Measurements from ENCODE around the gene SCNN1B.
A peak's percentile ranks its signal among the peaks of the same experiment; 100 is the strongest.

SCNN1B gene

GRCh38 chr16:23408823-23409298 is 106.8 kb downstream of the SCNN1B start:
- no peak overlapping the region for H4K8ac ChIP-seq (ENCODE audit: low read depth, low read length)
- no peaks in the 10 kb centered on the region for H3K4me1 ChIP-seq (ENCODE audit: control insufficient read depth in 1 of 2, insufficient read depth in 2 of 2, low read length in 2 of 2)
- no peak overlapping the region for H2BK5ac ChIP-seq (ENCODE audit: low read depth, low read length, poor library complexity)
- WGBS (ENCODE audit: extremely low coverage, insufficient coverage, insufficient read length), result no CpG with 5 or more reads among the region's 7 CpGs
- H3K4ac ChIP-seq (ENCODE audit: low read depth, low read length), result no peak overlapping the region
- no peak overlapping the region for H2BK120ac ChIP-seq (ENCODE audit: insufficient read depth, low read length, poor library complexity)
- no peak overlapping the region for H3K18ac ChIP-seq (ENCODE audit: low read length)
- peaks cover 1% of the 10 kb centered on the region for H3K9me3 ChIP-seq (ENCODE audit: insufficient read depth, low read depth, low read length)
- no peaks in the 10 kb centered on the region for H3K79me2 ChIP-seq (ENCODE audit: control insufficient read depth, insufficient read depth, low read length, poor library complexity)
- no peak overlapping the region for H3K14ac ChIP-seq (ENCODE audit: low read length)
- no peak overlapping the region for H3K4me2 ChIP-seq (ENCODE audit: low read length)
- no peaks in the 10 kb centered on the region for H3K27me3 ChIP-seq (ENCODE audit: insufficient read depth, low read length)
- no peak overlapping the region for H2AK5ac ChIP-seq (ENCODE audit: low read length)
- H3K4me3 ChIP-seq (ENCODE audit: low read depth, low read length), result no peak overlapping the region
- DNase-seq, result peak; percentile 19 to 42
- no peak overlapping the region for H2AFZ ChIP-seq (ENCODE audit: insufficient read depth, low read length, poor library complexity)
- H4K12ac ChIP-seq (ENCODE audit: low read depth, low read length), result no peak overlapping the region
- no peak overlapping the region for H2BK12ac ChIP-seq (ENCODE audit: low read length)
- no peaks in the 10 kb centered on the region for H3K79me1 ChIP-seq (ENCODE audit: low read length)
- no peak overlapping the region for H3K23ac ChIP-seq (ENCODE audit: low read length)
- H3K36me3 ChIP-seq (ENCODE audit: control insufficient read depth in 1 of 2, insufficient read depth in 2 of 2, low read length in 2 of 2), result peaks cover 12 to 22% of the 10 kb centered on the region in 2 experiments
- H4K91ac ChIP-seq (ENCODE audit: low read depth, low read length), result no peak overlapping the region
- no peak overlapping the region for H3K27ac ChIP-seq (ENCODE audit: low read depth, low read length)
- no peak overlapping the region for H3K9ac ChIP-seq (ENCODE audit: low read length)

GRCh38 chr16:23409522-23409921 is 107.4 kb downstream of the SCNN1B start:
- Histone ChIP-seq H3K4me1 (ENCODE audit: control insufficient read depth in 1 of 2, insufficient read depth in 2 of 2, low read length in 2 of 2) (no peaks in the 10 kb centered on the region), H4K12ac (ENCODE audit: low read depth, low read length) (no peak overlapping the region), H3K9ac (ENCODE audit: low read length) (no peak overlapping the region), H3K9me3 (ENCODE audit: insufficient read depth, low read depth, low read length) (peaks cover 1% of the 10 kb centered on the region), H3K79me2 (ENCODE audit: control insufficient read depth, insufficient read depth, low read length, poor library complexity) (no peaks in the 10 kb centered on the region), H4K91ac (ENCODE audit: low read depth, low read length) (no peak overlapping the region), H3K18ac (ENCODE audit: low read length) (no peak overlapping the region), H3K4ac (ENCODE audit: low read depth, low read length) (no peak overlapping the region), H2BK120ac (ENCODE audit: insufficient read depth, low read length, poor library complexity) (no peak overlapping the region), H3K23ac (ENCODE audit: low read length) (no peak overlapping the region), H3K4me3 (ENCODE audit: low read depth, low read length) (no peak overlapping the region), H3K79me1 (ENCODE audit: low read length) (no peaks in the 10 kb centered on the region), H2BK5ac (ENCODE audit: low read depth, low read length, poor library complexity) (no peak overlapping the region), H2AK5ac (ENCODE audit: low read length) (no peak overlapping the region), H3K27me3 (ENCODE audit: insufficient read depth, low read length) (no peaks in the 10 kb centered on the region), H3K14ac (ENCODE audit: low read length) (no peak overlapping the region), H3K4me2 (ENCODE audit: low read length) (no peak overlapping the region), H2AFZ (ENCODE audit: insufficient read depth, low read length, poor library complexity) (no peak overlapping the region), H2BK12ac (ENCODE audit: low read length) (no peak overlapping the region), H3K27ac (ENCODE audit: low read depth, low read length) (no peak overlapping the region), H4K8ac (ENCODE audit: low read depth, low read length) (no peak overlapping the region), H3K36me3 (ENCODE audit: control insufficient read depth in 1 of 2, insufficient read depth in 2 of 2, low read length in 2 of 2) (peaks cover 12 to 22% of the 10 kb centered on the region in 2 experiments)
- no CpG with 5 or more reads among the region's 2 CpGs for WGBS (ENCODE audit: extremely low coverage, insufficient coverage, insufficient read length)
- no peak for DNase-seq

GRCh38 chr16:23410176-23410575 is 108.1 kb downstream of the SCNN1B start:
- peak; percentile 17 to 82 for DNase-seq
- Histone ChIP-seq H3K4me2 (ENCODE audit: low read length) (no peak overlapping the region), H3K9me3 (ENCODE audit: insufficient read depth, low read depth, low read length) (peaks cover 1% of the 10 kb centered on the region), H4K91ac (ENCODE audit: low read depth, low read length) (no peak overlapping the region), H3K79me2 (ENCODE audit: control insufficient read depth, insufficient read depth, low read length, poor library complexity) (no peaks in the 10 kb centered on the region), H3K14ac (ENCODE audit: low read length) (no peak overlapping the region), H2BK5ac (ENCODE audit: low read depth, low read length, poor library complexity) (no peak overlapping the region), H3K4ac (ENCODE audit: low read depth, low read length) (no peak overlapping the region), H3K27me3 (ENCODE audit: insufficient read depth, low read length) (no peaks in the 10 kb centered on the region), H3K18ac (ENCODE audit: low read length) (no peak overlapping the region), H2BK120ac (ENCODE audit: insufficient read depth, low read length, poor library complexity) (no peak overlapping the region), H2BK12ac (ENCODE audit: low read length) (no peak overlapping the region), H3K27ac (ENCODE audit: low read depth, low read length) (no peak overlapping the region), H4K12ac (ENCODE audit: low read depth, low read length) (no peak overlapping the region), H2AFZ (ENCODE audit: insufficient read depth, low read length, poor library complexity) (no peak overlapping the region), H3K9ac (ENCODE audit: low read length) (no peak overlapping the region), H3K79me1 (ENCODE audit: low read length) (no peaks in the 10 kb centered on the region), H3K23ac (ENCODE audit: low read length) (no peak overlapping the region), H3K36me3 (ENCODE audit: control insufficient read depth in 1 of 2, insufficient read depth in 2 of 2, low read length in 2 of 2) (peaks cover 12 to 18% of the 10 kb centered on the region in 2 experiments), H2AK5ac (ENCODE audit: low read length) (no peak overlapping the region), H3K4me1 (ENCODE audit: control insufficient read depth in 1 of 2, insufficient read depth in 2 of 2, low read length in 2 of 2) (no peaks in the 10 kb centered on the region), H3K4me3 (ENCODE audit: low read depth, low read length) (no peak overlapping the region), H4K8ac (ENCODE audit: low read depth, low read length) (no peak overlapping the region)
- WGBS (ENCODE audit: extremely low coverage, insufficient coverage, insufficient read length), result no CpG with 5 or more reads among the region's 4 CpGs

- Histone ChIP-seq H3K23ac (ENCODE audit: low read length) (no peak overlapping the region), H3K4me3 (ENCODE audit: low read depth, low read length) (no peak overlapping the region), H3K4ac (ENCODE audit: low read depth, low read length) (no peak overlapping the region), H2BK5ac (ENCODE audit: low read depth, low read length, poor library complexity) (no peak overlapping the region), H3K18ac (ENCODE audit: low read length) (no peak overlapping the region), H3K79me2 (ENCODE audit: control insufficient read depth, insufficient read depth, low read length, poor library complexity) (no peaks in the 10 kb centered on the region), H3K27ac (ENCODE audit: low read depth, low read length) (no peak overlapping the region), H3K4me1 (ENCODE audit: control insufficient read depth in 1 of 2, insufficient read depth in 2 of 2, low read length in 2 of 2) (no peaks in the 10 kb centered on the region), H3K14ac (ENCODE audit: low read length) (no peak overlapping the region), H3K4me2 (ENCODE audit: low read length) (no peak overlapping the region), H3K9ac (ENCODE audit: low read length) (no peak overlapping the region), H2BK120ac (ENCODE audit: insufficient read depth, low read length, poor library complexity) (no peak overlapping the region), H3K79me1 (ENCODE audit: low read length) (no peaks in the 10 kb centered on the region), H2AFZ (ENCODE audit: insufficient read depth, low read length, poor library complexity) (no peak overlapping the region), H2BK12ac (ENCODE audit: low read length) (no peak overlapping the region), H4K8ac (ENCODE audit: low read depth, low read length) (no peak overlapping the region), H3K9me3 (ENCODE audit: insufficient read depth, low read depth, low read length) (no peaks in the 10 kb centered on the region), H3K36me3 (ENCODE audit: control insufficient read depth in 1 of 2, insufficient read depth in 2 of 2, low read length in 2 of 2) (peaks cover 7 to 21% of the 10 kb centered on the region in 2 experiments), H4K91ac (ENCODE audit: low read depth, low read length) (no peak overlapping the region), H2AK5ac (ENCODE audit: low read length) (no peak overlapping the region), H3K27me3 (ENCODE audit: insufficient read depth, low read length) (no peaks in the 10 kb centered on the region), H4K12ac (ENCODE audit: low read depth, low read length) (no peak overlapping the region)
- DNase-seq, result no peak
- WGBS (ENCODE audit: extremely low coverage, insufficient coverage, insufficient read length), result no CpG with 5 or more reads among the region's 6 CpGs
Measured at GRCh38 chr16:23414731-23415130, 112.6 kb downstream of the SCNN1B start.
